Measurements from ENCODE around the gene FER. TPM values are rescaled to one million over a fixed set of nuclear protein-coding genes. Genes with fewer than 3 reads are reported as not detected.

The FER gene
- total RNA-seq, 2 donors from 2014 or later, result 10.8 to 15.7 TPM

DNA sequence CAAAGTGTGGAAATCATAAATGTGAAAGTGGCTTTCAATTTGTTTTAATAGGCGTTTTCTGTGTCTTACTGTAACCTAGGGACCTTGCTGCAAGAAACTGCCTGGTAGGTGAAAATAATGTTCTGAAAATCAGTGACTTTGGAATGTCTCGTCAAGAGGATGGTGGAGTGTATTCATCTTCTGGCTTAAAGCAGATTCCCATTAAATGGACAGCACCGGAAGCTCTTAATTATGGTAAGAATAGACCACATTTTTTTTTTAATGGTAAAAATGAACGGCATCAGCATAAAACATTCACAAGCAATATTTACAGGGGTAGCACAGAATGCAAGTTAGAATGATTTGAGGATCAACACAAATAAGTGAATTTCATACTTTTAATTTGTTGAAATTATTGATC is 433.0 kb downstream of the FER start:
- DNase-seq, result no peak
- Histone ChIP-seq H3K36me3 (no peaks in the 10 kb centered on the region), H3K9me3 (no peaks in the 10 kb centered on the region), H3K4me1 (no peaks in the 10 kb centered on the region), H3K9ac (ENCODE audit: low read depth in 2 of 2, low read length in 2 of 2) (no peak overlapping the region), H3K27me3 (no peaks in the 10 kb centered on the region), H3K4me3 (no peak overlapping the region), H3K27ac (no peak overlapping the region)
- intact Hi-C loops (cut with DNase I), result no loop called here
- TF ChIP-seq, protein P1, sequence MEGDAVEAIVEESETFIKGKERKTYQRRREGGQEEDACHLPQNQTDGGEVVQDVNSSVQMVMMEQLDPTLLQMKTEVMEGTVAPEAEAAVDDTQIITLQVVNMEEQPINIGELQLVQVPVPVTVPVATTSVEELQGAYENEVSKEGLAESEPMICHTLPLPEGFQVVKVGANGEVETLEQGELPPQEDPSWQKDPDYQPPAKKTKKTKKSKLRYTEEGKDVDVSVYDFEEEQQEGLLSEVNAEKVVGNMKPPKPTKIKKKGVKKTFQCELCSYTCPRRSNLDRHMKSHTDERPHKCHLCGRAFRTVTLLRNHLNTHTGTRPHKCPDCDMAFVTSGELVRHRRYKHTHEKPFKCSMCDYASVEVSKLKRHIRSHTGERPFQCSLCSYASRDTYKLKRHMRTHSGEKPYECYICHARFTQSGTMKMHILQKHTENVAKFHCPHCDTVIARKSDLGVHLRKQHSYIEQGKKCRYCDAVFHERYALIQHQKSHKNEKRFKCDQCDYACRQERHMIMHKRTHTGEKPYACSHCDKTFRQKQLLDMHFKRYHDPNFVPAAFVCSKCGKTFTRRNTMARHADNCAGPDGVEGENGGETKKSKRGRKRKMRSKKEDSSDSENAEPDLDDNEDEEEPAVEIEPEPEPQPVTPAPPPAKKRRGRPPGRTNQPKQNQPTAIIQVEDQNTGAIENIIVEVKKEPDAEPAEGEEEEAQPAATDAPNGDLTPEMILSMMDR (IDR thresholded peaks at IDR 0.05), result no peak

DNA sequence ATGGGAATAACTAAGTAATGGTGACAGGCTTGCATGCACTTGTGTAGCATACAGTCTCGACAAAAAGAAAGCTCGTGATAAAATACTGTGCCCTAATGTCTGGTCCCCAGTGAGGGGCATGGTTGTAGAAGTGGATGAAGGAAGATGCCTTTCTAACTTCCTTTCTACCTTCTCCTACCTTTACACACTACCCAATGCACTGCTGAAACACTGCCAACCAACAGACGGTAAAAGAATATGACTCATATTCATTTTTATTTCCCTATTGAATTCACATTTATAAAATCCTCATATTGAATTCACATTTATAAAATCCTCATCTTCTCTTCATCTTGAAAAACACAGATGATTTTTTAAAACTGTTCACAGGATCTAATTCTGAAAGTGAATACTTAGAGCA is 439.1 kb downstream of the FER start:
- TF ChIP-seq, protein P1 (IDR thresholded peaks at IDR 0.05), result no peak
- Histone ChIP-seq H3K9me3 (no peaks in the 10 kb centered on the region), H3K4me3 (no peak overlapping the region), H3K27me3 (no peaks in the 10 kb centered on the region), H3K9ac (ENCODE audit: low read depth in 2 of 2, low read length in 2 of 2) (no peak overlapping the region), H3K4me1 (no peaks in the 10 kb centered on the region), H3K36me3 (no peaks in the 10 kb centered on the region), H3K27ac (no peak overlapping the region)
- intact Hi-C loops (cut with DNase I), result no loop called here
- peak; percentile 43 for DNase-seq

DNA sequence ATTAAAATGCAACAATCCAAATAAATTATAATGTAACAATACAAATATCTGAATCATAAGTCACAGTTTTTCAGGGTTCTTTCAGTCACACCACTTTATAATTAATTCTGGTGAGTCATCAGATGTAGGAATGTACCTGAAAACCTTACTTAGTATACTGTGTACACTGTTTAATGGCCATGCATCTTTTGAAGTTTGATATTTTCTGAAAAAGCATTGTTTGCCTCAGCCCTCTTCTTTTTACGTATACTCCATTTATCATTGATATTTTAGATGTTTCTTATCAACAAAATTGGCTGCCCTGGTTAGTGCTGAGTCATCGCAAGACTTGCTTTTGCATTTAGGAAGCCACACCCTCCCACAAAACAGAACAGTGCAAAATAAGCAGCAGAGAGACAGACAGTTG is 443.5 kb downstream of the FER start:
- H3K9me3 ChIP-seq, result no peaks in the 10 kb centered on the region
- no peak overlapping the region for H3K4me3 ChIP-seq
- intact Hi-C loops (cut with DNase I), result no loop called here
- no peaks in the 10 kb centered on the region for H3K27me3 ChIP-seq
- DNase-seq, result peak; percentile 39
- no peaks in the 10 kb centered on the region for H3K36me3 ChIP-seq
- H3K4me1 ChIP-seq, result peaks cover 4% of the 10 kb centered on the region
- no peak overlapping the region for H3K9ac ChIP-seq (ENCODE audit: low read depth in 2 of 2, low read length in 2 of 2)
- H3K27ac ChIP-seq, result no peak overlapping the region
- TF ChIP-seq, protein P1 (IDR thresholded peaks at IDR 0.05), result no peak

DNA sequence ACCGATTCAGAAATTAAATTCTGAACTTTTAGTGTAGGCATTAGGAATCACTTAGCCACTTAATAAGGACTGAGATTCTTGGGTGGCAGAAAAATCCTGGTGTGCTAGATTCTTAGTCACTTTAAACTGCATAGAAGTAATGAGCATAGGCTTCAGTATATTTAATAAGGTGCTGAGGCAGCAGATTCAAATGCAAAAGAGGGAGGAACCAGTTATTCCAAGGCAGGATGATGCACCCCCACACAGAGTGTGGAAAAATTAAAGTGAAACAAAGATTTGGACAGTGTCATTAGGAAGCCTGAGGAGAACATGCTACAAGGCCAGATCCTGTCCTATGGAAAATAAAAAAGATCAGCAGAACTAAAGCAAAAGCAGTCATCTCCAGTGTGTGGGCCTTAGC is 444.3 kb downstream of the FER start:
- TF ChIP-seq, protein P1 (IDR thresholded peaks at IDR 0.05), result no peak
- no peaks in the 10 kb centered on the region for H3K27me3 ChIP-seq
- no peak for DNase-seq
- no peaks in the 10 kb centered on the region for H3K36me3 ChIP-seq
- intact Hi-C loops (cut with DNase I), result no loop called here
- peak overlapping the region; percentile 62 for H3K27ac ChIP-seq
- peaks cover 4% of the 10 kb centered on the region for H3K4me1 ChIP-seq
- no peak overlapping the region for H3K9ac ChIP-seq (ENCODE audit: low read depth in 2 of 2, low read length in 2 of 2)
- H3K4me3 ChIP-seq, result no peak overlapping the region
- no peaks in the 10 kb centered on the region for H3K9me3 ChIP-seq

DNA sequence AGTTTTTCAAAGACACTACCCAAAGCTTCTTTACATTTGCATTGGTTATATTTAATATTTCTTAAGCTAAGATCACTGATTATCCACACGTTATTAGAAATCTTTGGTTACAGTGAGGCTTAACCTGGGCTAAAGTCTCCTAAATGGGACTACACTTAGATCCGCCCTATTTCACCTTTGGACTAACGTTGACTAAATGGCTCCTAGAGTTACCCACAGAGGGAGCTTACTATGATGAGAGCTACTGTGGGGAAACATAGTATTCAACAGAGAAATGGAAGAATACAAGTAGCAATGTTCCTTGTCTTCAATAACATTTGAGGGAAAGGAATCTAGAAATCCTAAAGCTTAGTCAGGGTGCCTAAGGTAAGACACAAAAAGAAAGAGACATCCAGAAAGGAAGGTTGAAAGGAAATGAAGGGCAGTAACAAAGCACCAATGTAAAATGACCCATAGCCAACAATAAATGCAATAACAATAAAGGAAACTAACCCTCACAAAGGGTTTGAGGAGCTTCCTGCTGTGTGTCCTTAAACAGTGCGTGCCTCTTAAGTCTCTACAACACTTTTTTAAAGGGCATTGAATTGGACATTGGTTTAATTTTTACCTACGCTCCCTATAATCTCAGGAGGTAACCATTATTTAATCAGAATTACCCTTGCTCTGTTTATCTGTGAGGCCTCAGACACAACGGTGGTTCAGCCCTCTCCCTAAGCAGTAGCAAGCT is 445.0 kb downstream of the FER start:
- peak overlapping the region; percentile 62 for H3K27ac ChIP-seq
- no peaks in the 10 kb centered on the region for H3K36me3 ChIP-seq
- peaks cover 4% of the 10 kb centered on the region for H3K4me1 ChIP-seq
- H3K27me3 ChIP-seq, result no peaks in the 10 kb centered on the region
- H3K9ac ChIP-seq (ENCODE audit: low read depth in 2 of 2, low read length in 2 of 2), result no peak overlapping the region
- DNase-seq, result peak; percentile 27
- TF ChIP-seq, protein P1 (IDR thresholded peaks at IDR 0.05), result no peak
- no peaks in the 10 kb centered on the region for H3K9me3 ChIP-seq
- intact Hi-C loops (cut with DNase I), result no loop called here
- no peak overlapping the region for H3K4me3 ChIP-seq

Measured in colonic mucosa (tissue), 4 donors.